Measurements from ENCODE around the gene CNOT3.

- no peak for TF ChIP-seq POLR2AphosphoS5 (IDR thresholded peaks at IDR 0.05; ENCODE audit: borderline replicate concordance, low read depth, low read length)
- no peak for TF ChIP-seq EZH2 (IDR thresholded peaks at IDR 0.05)
These were observed 19.4 kb downstream of the CNOT3 start for GRCh38 chr19:54156953-54157352.

All from SK-N-MC (cell line).